ENCODE measurements around the gene AFAP1L1. TPM values are rescaled to one million over a fixed set of nuclear protein-coding genes. Genes with fewer than 3 reads are reported as not detected.

AFAP1L1 gene
- total and polyA plus RNA-seq, 10 of the 15 experiments (the other 5 are each of a cell fraction or from before 2014, with no cell fraction given) = 0.11 TPM; not detected in 9

DNA sequence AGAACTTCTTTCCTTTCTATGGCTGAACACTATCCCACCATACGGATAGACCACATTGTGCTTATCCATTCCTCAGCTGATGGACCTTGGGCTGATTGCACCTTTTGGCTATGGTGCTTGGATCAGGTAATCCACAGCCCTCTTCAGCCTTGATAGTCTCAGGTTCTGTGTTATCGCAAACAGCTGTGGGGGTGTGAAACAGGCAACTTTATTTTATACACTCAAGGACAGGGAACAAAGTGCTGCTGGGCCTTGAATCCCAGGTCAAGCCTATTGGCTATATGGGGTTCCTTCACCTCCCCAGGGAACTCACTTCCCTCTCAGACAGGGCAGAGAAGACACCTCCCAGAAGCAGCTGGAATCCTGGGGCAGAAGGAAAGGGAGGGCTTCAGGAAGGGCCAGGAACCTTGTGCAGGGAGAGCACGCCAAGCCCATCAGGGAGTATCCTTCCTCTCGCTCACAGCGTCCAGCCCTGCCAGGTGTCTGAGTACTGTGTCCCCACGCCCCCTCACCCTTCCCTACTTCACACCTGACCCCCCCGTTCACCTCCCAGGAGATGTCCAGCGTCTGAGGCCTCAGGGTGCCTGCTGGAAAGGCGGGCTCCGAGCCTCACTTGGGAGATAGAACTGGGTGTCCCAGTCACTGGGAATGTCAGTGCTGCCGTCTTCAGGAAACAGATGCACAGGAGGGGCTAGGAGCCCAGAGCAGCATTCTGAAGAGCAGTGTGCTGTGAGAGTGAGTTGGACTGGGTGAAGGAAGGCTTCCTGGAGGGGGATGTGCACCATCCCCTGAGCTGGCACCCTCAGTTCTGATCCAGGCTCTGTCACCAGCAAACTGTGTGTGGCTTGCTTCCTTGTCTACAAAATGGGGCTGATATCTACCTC is 32.8 kb downstream of the AFAP1L1 start (continued):
- TF ChIP-seq, protein P1, sequence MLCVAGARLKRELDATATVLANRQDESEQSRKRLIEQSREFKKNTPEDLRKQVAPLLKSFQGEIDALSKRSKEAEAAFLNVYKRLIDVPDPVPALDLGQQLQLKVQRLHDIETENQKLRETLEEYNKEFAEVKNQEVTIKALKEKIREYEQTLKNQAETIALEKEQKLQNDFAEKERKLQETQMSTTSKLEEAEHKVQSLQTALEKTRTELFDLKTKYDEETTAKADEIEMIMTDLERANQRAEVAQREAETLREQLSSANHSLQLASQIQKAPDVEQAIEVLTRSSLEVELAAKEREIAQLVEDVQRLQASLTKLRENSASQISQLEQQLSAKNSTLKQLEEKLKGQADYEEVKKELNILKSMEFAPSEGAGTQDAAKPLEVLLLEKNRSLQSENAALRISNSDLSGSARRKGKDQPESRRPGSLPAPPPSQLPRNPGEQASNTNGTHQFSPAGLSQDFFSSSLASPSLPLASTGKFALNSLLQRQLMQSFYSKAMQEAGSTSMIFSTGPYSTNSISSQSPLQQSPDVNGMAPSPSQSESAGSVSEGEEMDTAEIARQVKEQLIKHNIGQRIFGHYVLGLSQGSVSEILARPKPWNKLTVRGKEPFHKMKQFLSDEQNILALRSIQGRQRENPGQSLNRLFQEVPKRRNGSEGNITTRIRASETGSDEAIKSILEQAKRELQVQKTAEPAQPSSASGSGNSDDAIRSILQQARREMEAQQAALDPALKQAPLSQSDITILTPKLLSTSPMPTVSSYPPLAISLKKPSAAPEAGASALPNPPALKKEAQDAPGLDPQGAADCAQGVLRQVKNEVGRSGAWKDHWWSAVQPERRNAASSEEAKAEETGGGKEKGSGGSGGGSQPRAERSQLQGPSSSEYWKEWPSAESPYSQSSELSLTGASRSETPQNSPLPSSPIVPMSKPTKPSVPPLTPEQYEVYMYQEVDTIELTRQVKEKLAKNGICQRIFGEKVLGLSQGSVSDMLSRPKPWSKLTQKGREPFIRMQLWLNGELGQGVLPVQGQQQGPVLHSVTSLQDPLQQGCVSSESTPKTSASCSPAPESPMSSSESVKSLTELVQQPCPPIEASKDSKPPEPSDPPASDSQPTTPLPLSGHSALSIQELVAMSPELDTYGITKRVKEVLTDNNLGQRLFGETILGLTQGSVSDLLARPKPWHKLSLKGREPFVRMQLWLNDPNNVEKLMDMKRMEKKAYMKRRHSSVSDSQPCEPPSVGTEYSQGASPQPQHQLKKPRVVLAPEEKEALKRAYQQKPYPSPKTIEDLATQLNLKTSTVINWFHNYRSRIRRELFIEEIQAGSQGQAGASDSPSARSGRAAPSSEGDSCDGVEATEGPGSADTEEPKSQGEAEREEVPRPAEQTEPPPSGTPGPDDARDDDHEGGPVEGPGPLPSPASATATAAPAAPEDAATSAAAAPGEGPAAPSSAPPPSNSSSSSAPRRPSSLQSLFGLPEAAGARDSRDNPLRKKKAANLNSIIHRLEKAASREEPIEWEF (IDR thresholded peaks at IDR 0.05; ENCODE audit: insufficient replicate concordance, low read depth, low read length) = no peak
- TF ChIP-seq GABPA (IDR thresholded peaks at IDR 0.05; ENCODE audit: low read depth) = no peak
- no peak for TF ChIP-seq CREB1 (IDR thresholded peaks at IDR 0.05; ENCODE audit: low read depth)
- TF ChIP-seq HCFC1 (IDR thresholded peaks at IDR 0.05; ENCODE audit: low read length) = no peak
- no peak for TF ChIP-seq ZNF622 (IDR thresholded peaks at IDR 0.05)
- TF ChIP-seq BMI1 (IDR thresholded peaks at IDR 0.05; ENCODE audit: borderline replicate concordance) = no peak

DNA sequence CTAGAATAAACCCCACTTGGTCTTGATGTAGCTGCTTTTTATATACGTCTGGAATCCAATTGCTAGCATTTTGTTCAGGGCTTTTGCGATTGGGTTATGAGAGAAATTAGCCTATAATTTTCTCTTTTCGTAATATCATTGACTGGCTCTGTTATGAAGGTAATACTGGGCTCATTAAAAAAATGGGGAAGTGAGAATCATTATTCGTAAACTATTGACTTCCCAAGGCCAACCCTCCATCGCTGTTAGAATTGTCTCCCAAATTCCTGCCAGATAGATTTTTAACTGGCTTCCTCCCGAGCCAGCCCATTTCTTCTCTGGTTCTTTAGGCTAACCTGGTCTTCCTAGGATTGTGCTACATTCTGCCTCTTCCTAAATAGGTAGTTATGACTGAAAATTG is 37.7 kb downstream of the AFAP1L1 start:
- Histone ChIP-seq H3K36me3 (ENCODE audit: control insufficient read depth in 2 of 2, insufficient read depth in 2 of 2, low read length in 1 of 2) (no peaks in the 10 kb centered on the region), H3K4me1 (ENCODE audit: control insufficient read depth, insufficient read depth, low read length) (no peaks in the 10 kb centered on the region), H4K20me1 (ENCODE audit: control insufficient read depth, insufficient read depth) (no peaks in the 10 kb centered on the region), H3K27me3 (replicated peaks in 1 of 2; ENCODE audit: control insufficient read depth in 2 of 2, insufficient read depth in 2 of 2, low read length in 1 of 2) (peaks cover 0 to 2% of the 10 kb centered on the region in 2 experiments; a peak in 3 of 4 replicates), H2AFZ (ENCODE audit: control insufficient read depth, low read depth, low read length) (no peak overlapping the region), H3K4me3 (no peak overlapping the region), H3K9ac (ENCODE audit: control insufficient read depth, insufficient read depth, low read length) (no peak overlapping the region), H3K9me3 (replicated peaks; ENCODE audit: control insufficient read depth, insufficient read depth, low read length) (no peaks in the 10 kb centered on the region), H3K4me2 (ENCODE audit: control insufficient read depth, insufficient read depth) (no peak overlapping the region), H3K27ac (ENCODE audit: control insufficient read depth, insufficient read depth) (no peak overlapping the region), H3K79me2 (ENCODE audit: control insufficient read depth, insufficient read depth, low read length) (no peaks in the 10 kb centered on the region)
- BruUV-seq (replicated peaks) = no TSS peak
- no peak for DNase-seq (ENCODE audit: low read depth, low spot score)
- intact Hi-C loops (cut with micrococcal nuclease; ENCODE audit: unreplicated experiment) = no loop called here
- ChIA-PET CTCF (interaction anchor here (1.1 to 2.4 kb wide), 4 partner anchors 8 to 62 kb away, joined by 3 to 7 read pairs (median 6); no protein-coding TSS in a partner anchor), SMC1A (ENCODE audit: uncharacterized antibody, unreplicated experiment) (interaction anchor here (0.8 to 1.1 kb wide), 2 partner anchors 67 to 124 kb away, joined by 3 read pairs; no protein-coding TSS in a partner anchor), POLR2A (no interaction called here), RAD21 (ENCODE audit: unreplicated experiment) (no interaction called here)
- TF ChIP-seq, protein P2, sequence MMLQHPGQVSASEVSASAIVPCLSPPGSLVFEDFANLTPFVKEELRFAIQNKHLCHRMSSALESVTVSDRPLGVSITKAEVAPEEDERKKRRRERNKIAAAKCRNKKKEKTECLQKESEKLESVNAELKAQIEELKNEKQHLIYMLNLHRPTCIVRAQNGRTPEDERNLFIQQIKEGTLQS (IDR thresholded peaks at IDR 0.05; ENCODE audit: borderline replicate concordance, extremely low read depth, low read depth, low read length) = no peak
- TF ChIP-seq MTA2 (IDR thresholded peaks at IDR 0.05; ENCODE audit: low read depth) = peak; percentile 43; the same call in 1 of the 2 replicates
- no peak for TF ChIP-seq BCL11A (IDR thresholded peaks at IDR 0.05; ENCODE audit: low read depth, low read length)
- TF ChIP-seq SPI1 (IDR thresholded peaks at IDR 0.05; ENCODE audit: borderline replicate concordance, insufficient read depth, low read depth, low read length) = peak; percentile 78
- in situ Hi-C loops (cut with MboI) = no loop called here
- 23% methylated on average over 6 of the region's 6 CpGs for WGBS (ENCODE audit: insufficient coverage, insufficient replicate concordance, low lambda C conversion rate, missing lambda C conversion rate)
- FAIRE-seq = no peak
- ATAC-seq = 0 out of 3 replicates have a peak, but pooled peaks have one; percentile 27

All from GM12878 (cell line).